HEK293 (cell line): ENCODE measurements around the gene INPPL1.

Experiments
- CTCF ChIA-PET: fragments of 350-600 bp; formaldehyde crosslinking; extraction: SDS; loops from one replicate; lab custom pipeline; 2021; ENCODE audit warnings: antibody characterized with exemption; lab: Yijun Ruan, JAX
- POLR2A ChIA-PET: fragments of 300-600 bp; formaldehyde crosslinking; extraction: SDS; loops from one replicate; lab custom pipeline; 2020; ENCODE audit warnings: antibody characterized with exemption, inconsistent platforms; lab: Yijun Ruan, JAX
- H3K27ac ChIP-seq: fragments of 200-500 bp; sonication (Bioruptor generic); 2 replicates; pipeline ENCODE4 v1.5.1; 2014; ENCODE audit warnings: low read depth, low read length, control low read depth, inconsistent platforms; ENCODE audit errors: extremely low read depth
- H3K36me3 ChIP-seq, 2 experiments: fragments of 200-500 bp in 1 of 2; sonication (Bioruptor generic) in 1 of 2; 1 replicate in 1 of 2; 2 replicates in 1 of 2; pipeline ENCODE4 v1.5.1; 2014 to 2017; ENCODE audit warnings: inconsistent platforms in 2 of 2, low read length in 2 of 2; ENCODE audit not compliant: control insufficient read depth in 2 of 2, insufficient read depth in 1 of 2
- H3K4me1 ChIP-seq: fragments of 200-500 bp; sonication (Bioruptor generic); 2 replicates; pipeline ENCODE4 v1.5.1; 2014; ENCODE audit warnings: mild to moderate bottlenecking, low read length, inconsistent platforms; ENCODE audit not compliant: control insufficient read depth, insufficient read depth
- H3K4me3 ChIP-seq: 2 replicates; pipeline ENCODE4 v1.5.1; 2011; ENCODE audit warnings: low read depth, mild to moderate bottlenecking, control low read depth, low read length, moderate library complexity
- H3K9me3 ChIP-seq: fragments of 200-500 bp; sonication (Bioruptor generic); 2 replicates; pipeline ENCODE4 v1.5.1; 2014; ENCODE audit warnings: low read depth, low read length, inconsistent platforms; ENCODE audit not compliant: control insufficient read depth, insufficient read depth
- BCL11B ChIP-seq: fragments of 450-650 bp; formaldehyde crosslinking; IDR thresholded peaks from 2 replicates; pipeline ENCODE4 v1.5.1; 2016; ENCODE audit warnings: low read depth, missing biosample characterization, missing genetic modification characterization
- OVOL3 ChIP-seq: fragments of 450-650 bp; formaldehyde crosslinking; IDR thresholded peaks from 2 replicates; pipeline ENCODE4 v1.5.1; 2016; ENCODE audit warnings: missing biosample characterization, missing genetic modification characterization
- SP2 ChIP-seq: fragments of 450-650 bp; formaldehyde crosslinking; IDR thresholded peaks from 2 replicates; pipeline ENCODE4 v1.5.1; 2016; ENCODE audit warnings: missing biosample characterization, missing genetic modification characterization
- SP3 ChIP-seq: fragments of 450-650 bp; formaldehyde crosslinking; IDR thresholded peaks from 2 replicates; pipeline ENCODE4 v1.5.1; 2016; ENCODE audit warnings: missing biosample characterization, missing genetic modification characterization
- TCF7L2 ChIP-seq: IDR thresholded peaks from 2 replicates; pipeline ENCODE4 v1.6.1; 2011; ENCODE audit warnings: low read depth, mild to moderate bottlenecking, inconsistent platforms, low read length, moderate library complexity, borderline replicate concordance
- ZBTB11 ChIP-seq: fragments of 450-650 bp; formaldehyde crosslinking; conservative IDR thresholded peaks from 2 replicates; pipeline ENCODE4 v1.5.1; 2016; ENCODE audit warnings: low read depth, missing biosample characterization, missing genetic modification characterization
- ZBTB8A ChIP-seq: fragments of 450-650 bp; formaldehyde crosslinking; IDR thresholded peaks from 2 replicates; pipeline ENCODE4 v1.5.1; 2016; ENCODE audit warnings: missing biosample characterization, missing genetic modification characterization
- ZFP41 ChIP-seq: fragments of 450-650 bp; formaldehyde crosslinking; IDR thresholded peaks from 2 replicates; pipeline ENCODE4 v1.5.1; 2016; ENCODE audit warnings: missing biosample characterization, missing genetic modification characterization, borderline replicate concordance
- ZNF10 ChIP-seq: fragments of 450-650 bp; formaldehyde crosslinking; IDR thresholded peaks from 2 replicates; pipeline ENCODE4 v1.5.1; 2017; ENCODE audit warnings: missing biosample characterization, missing genetic modification characterization
- ZNF121 ChIP-seq: fragments of 450-650 bp; formaldehyde crosslinking; IDR thresholded peaks from 2 replicates; pipeline ENCODE4 v1.5.1; 2016; ENCODE audit warnings: missing biosample characterization, missing genetic modification characterization
- ZNF239 ChIP-seq: fragments of 450-650 bp; formaldehyde crosslinking; IDR thresholded peaks from 2 replicates; pipeline ENCODE4 v1.5.1; 2016; ENCODE audit warnings: missing biosample characterization, missing genetic modification characterization
- ZNF341 ChIP-seq: fragments of 450-650 bp; formaldehyde crosslinking; IDR thresholded peaks from 2 replicates; pipeline ENCODE4; 2016; ENCODE audit warnings: low read depth, missing biosample characterization, missing genetic modification characterization
- ZNF394 ChIP-seq: fragments of 450-650 bp; formaldehyde crosslinking; IDR thresholded peaks from 2 replicates; pipeline ENCODE4 v1.5.1; 2016; ENCODE audit warnings: missing biosample characterization, missing genetic modification characterization, mild to moderate bottlenecking, moderate library complexity, borderline replicate concordance
- ZNF501 ChIP-seq: fragments of 450-650 bp; formaldehyde crosslinking; IDR thresholded peaks from 2 replicates; pipeline ENCODE4 v1.5.1; 2016; ENCODE audit warnings: missing biosample characterization, missing genetic modification characterization
- ZNF518A ChIP-seq: fragments of 450-650 bp; formaldehyde crosslinking; conservative IDR thresholded peaks from 2 replicates; pipeline ENCODE4 v1.5.1; 2016; ENCODE audit warnings: low read depth, missing biosample characterization, missing genetic modification characterization
- ZNF548 ChIP-seq: fragments of 450-650 bp; formaldehyde crosslinking; IDR thresholded peaks from 2 replicates; pipeline ENCODE4 v1.5.1; 2016; ENCODE audit warnings: missing biosample characterization, missing genetic modification characterization
- ZNF692 ChIP-seq: fragments of 450-650 bp; formaldehyde crosslinking; IDR thresholded peaks from 2 replicates; pipeline ENCODE4 v1.5.1; 2016; ENCODE audit warnings: missing biosample characterization, missing genetic modification characterization

Gene INPPL1

GRCh38 chr11:72267956-72268617 is 43.5 kb downstream of the INPPL1 start:
- H3K27ac ChIP-seq, result no peak overlapping the region
- no peak overlapping the region for H3K4me3 ChIP-seq
- CTCF ChIA-PET, result interaction anchor here (0.6 to 2.0 kb wide), 4 partner anchors 29 to 163 kb away, joined by 3 to 8 read pairs (median 4); no protein-coding TSS in a partner anchor
- H3K4me1 ChIP-seq, result no peaks in the 10 kb centered on the region
- POLR2A ChIA-PET, result no interaction called here
- TF ChIP-seq ZBTB8A (tag by site-specific recombination) (no peak), ZNF10 (tag by site-specific recombination) (no peak), ZNF548 (no peak), ZNF394 (tag by site-specific recombination) (no peak), ZNF501 (tag by site-specific recombination) (no peak), ZFP41 (tag by site-specific recombination) (no peak), ZNF121 (tag by site-specific recombination) (no peak), ZNF239 (no peak), SP2 (tag by site-specific recombination) (no peak), ZNF518A (no peak), BCL11B (tag by site-specific recombination) (no peak), SP3 (tag by site-specific recombination) (no peak), TCF7L2 (no peak), ZBTB11 (tag by site-specific recombination) (no peak), OVOL3 (tag by site-specific recombination) (no peak), ZNF341 (tag by site-specific recombination) (no peak), ZNF692 (tag by site-specific recombination) (no peak)
- H3K36me3 ChIP-seq, result no peaks in the 10 kb centered on the region
- no peaks in the 10 kb centered on the region for H3K9me3 ChIP-seq
